DND-41 (cell line): ENCODE measurements around the gene SFXN4.

Experiments
- EZH2 ChIP-seq: IDR thresholded peaks from 3 replicates; pipeline ENCODE4 v1.6.1; 2012; ENCODE audit warnings: borderline replicate concordance, low read depth, mild to moderate bottlenecking, moderate library complexity, low read length, inconsistent platforms; ENCODE audit not compliant: severe bottlenecking
- TF ChIP-seq, protein P1 (sequence below): IDR thresholded peaks from 2 replicates; pipeline ENCODE4 v1.5.1; 2012; ENCODE audit warnings: borderline replicate concordance, low read length, moderate library complexity, mild to moderate bottlenecking; ENCODE audit not compliant: poor library complexity, severe bottlenecking; ENCODE audit errors: extremely low read depth

DNA sequence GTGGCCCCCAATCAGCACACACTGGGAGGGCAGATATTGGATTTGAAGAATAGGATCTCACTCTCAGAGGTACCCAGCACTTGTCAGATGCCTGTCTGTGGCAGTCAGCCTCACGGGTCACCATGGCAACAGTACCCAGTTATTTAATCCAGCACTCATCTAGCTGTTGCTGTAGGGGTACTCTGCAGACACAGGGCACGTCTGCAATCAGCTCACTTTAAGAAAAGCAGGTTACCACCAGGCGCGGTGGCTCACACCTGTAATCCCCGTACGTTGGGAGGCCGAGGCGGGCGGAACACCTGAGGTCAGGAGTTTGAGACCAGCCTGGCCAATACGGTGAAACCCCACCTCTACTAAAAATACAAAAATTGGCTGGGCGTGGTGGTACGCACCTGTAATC lies 11.9 kb downstream of the SFXN4 start:
- TF ChIP-seq, protein P1, sequence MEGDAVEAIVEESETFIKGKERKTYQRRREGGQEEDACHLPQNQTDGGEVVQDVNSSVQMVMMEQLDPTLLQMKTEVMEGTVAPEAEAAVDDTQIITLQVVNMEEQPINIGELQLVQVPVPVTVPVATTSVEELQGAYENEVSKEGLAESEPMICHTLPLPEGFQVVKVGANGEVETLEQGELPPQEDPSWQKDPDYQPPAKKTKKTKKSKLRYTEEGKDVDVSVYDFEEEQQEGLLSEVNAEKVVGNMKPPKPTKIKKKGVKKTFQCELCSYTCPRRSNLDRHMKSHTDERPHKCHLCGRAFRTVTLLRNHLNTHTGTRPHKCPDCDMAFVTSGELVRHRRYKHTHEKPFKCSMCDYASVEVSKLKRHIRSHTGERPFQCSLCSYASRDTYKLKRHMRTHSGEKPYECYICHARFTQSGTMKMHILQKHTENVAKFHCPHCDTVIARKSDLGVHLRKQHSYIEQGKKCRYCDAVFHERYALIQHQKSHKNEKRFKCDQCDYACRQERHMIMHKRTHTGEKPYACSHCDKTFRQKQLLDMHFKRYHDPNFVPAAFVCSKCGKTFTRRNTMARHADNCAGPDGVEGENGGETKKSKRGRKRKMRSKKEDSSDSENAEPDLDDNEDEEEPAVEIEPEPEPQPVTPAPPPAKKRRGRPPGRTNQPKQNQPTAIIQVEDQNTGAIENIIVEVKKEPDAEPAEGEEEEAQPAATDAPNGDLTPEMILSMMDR, result no peak
- no peak for TF ChIP-seq EZH2
